Stimulated activated CD4-positive, alpha-beta T cell treated with anti-CD3 and anti-CD28 coated beads, Interleukin-12 subunit alpha, Interleukin-12 subunit beta, amount 100 ng/mL, for 48 hours (primary cell): ENCODE data around the gene ADAM12.

Experiments used
- DNase-seq, 3 donors: peaks; one replicate each; pipeline ENCODE4 v3.0.0-alpha.2; 2020; ENCODE audit warnings: low read depth in 2 of 3, low spot score in 1 of 3

The ADAM12 gene

GRCh38 chr10:126218778-126219649 is 169.3 kb downstream of the ADAM12 start:
- DNase-seq, result no peak

GRCh38 chr10:126218174-126218573 is 170.1 kb downstream of the ADAM12 start:
- DNase-seq, result no peak

GRCh38 chr10:126216632-126216961 is 171.7 kb downstream of the ADAM12 start:
- no peak for DNase-seq

GRCh38 chr10:126215746-126216631 is 172.3 kb downstream of the ADAM12 start:
- DNase-seq, result no peak

GRCh38 chr10:126214679-126215078 is 173.6 kb downstream of the ADAM12 start:
- no peak for DNase-seq

GRCh38 chr10:126214021-126214420 is 174.3 kb downstream of the ADAM12 start:
- no peak for DNase-seq

- DNase-seq, result no peak
Measured at GRCh38 chr10:126212738-126213137, 175.5 kb downstream of the ADAM12 start.

GRCh38 chr10:126210051-126210651 is 178.1 kb downstream of the ADAM12 start:
- DNase-seq, result no peak

GRCh38 chr10:126209451-126209850 is 178.8 kb downstream of the ADAM12 start:
- no peak for DNase-seq

GRCh38 chr10:126208726-126209302 is 179.5 kb downstream of the ADAM12 start:
- no peak for DNase-seq

GRCh38 chr10:126207851-126208250 is 180.4 kb downstream of the ADAM12 start:
- DNase-seq, result no peak

GRCh38 chr10:126207313-126207771 is 180.9 kb downstream of the ADAM12 start:
- no peak for DNase-seq

GRCh38 chr10:126205486-126206205 is 182.6 kb downstream of the ADAM12 start:
- DNase-seq, result no peak

GRCh38 chr10:126204320-126204719 is 184.0 kb downstream of the ADAM12 start:
- no peak for DNase-seq

GRCh38 chr10:126203746-126204145 is 184.5 kb downstream of the ADAM12 start:
- DNase-seq, result no peak

- DNase-seq, result no peak
Measured at GRCh38 chr10:126201603-126202002, 186.7 kb downstream of the ADAM12 start.

- DNase-seq, result no peak
Measured at GRCh38 chr10:126199221-126199998, 188.9 kb downstream of the ADAM12 start.

- no peak for DNase-seq
Measured at GRCh38 chr10:126198681-126199080, 189.6 kb downstream of the ADAM12 start.

- DNase-seq, result no peak
Measured at GRCh38 chr10:126197036-126197543, 191.2 kb downstream of the ADAM12 start.

- DNase-seq, result no peak
Measured at GRCh38 chr10:126196281-126196680, 192.0 kb downstream of the ADAM12 start.
